Measurements from ENCODE around the gene POT1.

GRCh38 chr7:124856299-124856888 lies 73.2 kb downstream of the POT1 start:
- TF ChIP-seq CTCF (IDR thresholded peaks at IDR 0.05) (peak in 1 of 2 donors; percentile 39), POLR2A (IDR thresholded peaks at IDR 0.05) (no peak), EP300 (IDR thresholded peaks at IDR 0.05) (no peak), POLR2AphosphoS5 (IDR thresholded peaks at IDR 0.05) (no peak)

Data from suprapubic skin (tissue), 4 donors.